ENCODE results near the gene LPP.

GRCh38 chr3:188151438-188151837, 2.5 kb upstream of the LPP start:
- TF ChIP-seq, protein P1, sequence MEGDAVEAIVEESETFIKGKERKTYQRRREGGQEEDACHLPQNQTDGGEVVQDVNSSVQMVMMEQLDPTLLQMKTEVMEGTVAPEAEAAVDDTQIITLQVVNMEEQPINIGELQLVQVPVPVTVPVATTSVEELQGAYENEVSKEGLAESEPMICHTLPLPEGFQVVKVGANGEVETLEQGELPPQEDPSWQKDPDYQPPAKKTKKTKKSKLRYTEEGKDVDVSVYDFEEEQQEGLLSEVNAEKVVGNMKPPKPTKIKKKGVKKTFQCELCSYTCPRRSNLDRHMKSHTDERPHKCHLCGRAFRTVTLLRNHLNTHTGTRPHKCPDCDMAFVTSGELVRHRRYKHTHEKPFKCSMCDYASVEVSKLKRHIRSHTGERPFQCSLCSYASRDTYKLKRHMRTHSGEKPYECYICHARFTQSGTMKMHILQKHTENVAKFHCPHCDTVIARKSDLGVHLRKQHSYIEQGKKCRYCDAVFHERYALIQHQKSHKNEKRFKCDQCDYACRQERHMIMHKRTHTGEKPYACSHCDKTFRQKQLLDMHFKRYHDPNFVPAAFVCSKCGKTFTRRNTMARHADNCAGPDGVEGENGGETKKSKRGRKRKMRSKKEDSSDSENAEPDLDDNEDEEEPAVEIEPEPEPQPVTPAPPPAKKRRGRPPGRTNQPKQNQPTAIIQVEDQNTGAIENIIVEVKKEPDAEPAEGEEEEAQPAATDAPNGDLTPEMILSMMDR (conservative IDR thresholded peaks at IDR 0.05), result no peak
- TF ChIP-seq EZH2 (IDR thresholded peaks at IDR 0.05; ENCODE audit: low read depth), result no peak

Data from PC-9 (cell line).